ENCODE results near the gene LRP1B. TPM values are rescaled to one million over a fixed set of nuclear protein-coding genes. Genes with fewer than 3 reads are reported as not detected.

The LRP1B gene
- total RNA-seq, 2 donors from 2014 or later, result 0.91 to 1.2 TPM

DNA sequence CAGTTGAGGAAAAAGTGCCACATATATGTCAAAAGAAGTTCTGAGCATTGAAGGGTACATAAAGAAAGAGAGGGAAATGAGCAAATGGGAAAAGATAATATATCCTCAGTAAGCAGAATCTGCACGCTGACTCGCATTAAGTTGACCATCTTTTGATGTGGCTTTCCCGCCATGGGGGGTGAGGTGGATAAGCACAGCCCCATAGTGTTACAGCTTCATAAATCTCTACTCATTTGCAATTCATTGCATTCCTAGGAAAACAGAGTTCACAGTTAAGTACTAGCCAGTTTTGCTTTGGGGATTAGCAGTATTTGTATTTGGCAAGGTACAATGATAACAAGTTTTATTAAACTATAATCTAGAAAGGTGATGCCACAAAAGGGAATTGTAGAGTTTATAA, 814.2 kb downstream of the LRP1B start:
- Histone ChIP-seq H3K9me3 (no peaks in the 10 kb centered on the region), H3K4me3 (no peak overlapping the region), H3K4me1 (replicated peaks) (no peaks in the 10 kb centered on the region), H3K27me3 (replicated peaks; ENCODE audit: insufficient read depth) (no peaks in the 10 kb centered on the region), H3K36me3 (no peaks in the 10 kb centered on the region), H3K27ac (no peak overlapping the region)
- TF ChIP-seq CTCF (IDR thresholded peaks at IDR 0.05), result no peak
- TF ChIP-seq POLR2A (IDR thresholded peaks at IDR 0.05), result no peak
- TF ChIP-seq POLR2AphosphoS5 (IDR thresholded peaks at IDR 0.05), result no peak
- WGBS, result 90% methylated on average over 3 of the region's 3 CpGs
- intact Hi-C loops (cut with DNase I), result no loop called here
- no peak for DNase-seq (ENCODE audit: low spot score)

GRCh38 chr2:141316103-141316502, 814.7 kb downstream of the LRP1B start:
- Histone ChIP-seq H3K4me3 (no peak overlapping the region), H3K4me1 (replicated peaks) (no peaks in the 10 kb centered on the region), H3K36me3 (no peaks in the 10 kb centered on the region), H3K27me3 (replicated peaks; ENCODE audit: insufficient read depth) (no peaks in the 10 kb centered on the region), H3K9me3 (no peaks in the 10 kb centered on the region), H3K27ac (no peak overlapping the region)
- 68% methylated on average over 3 of the region's 3 CpGs for WGBS
- DNase-seq (ENCODE audit: low spot score), result no peak
- TF ChIP-seq POLR2AphosphoS5 (IDR thresholded peaks at IDR 0.05), result no peak
- TF ChIP-seq CTCF (IDR thresholded peaks at IDR 0.05), result no peak
- no peak for TF ChIP-seq POLR2A (IDR thresholded peaks at IDR 0.05)
- intact Hi-C loops (cut with DNase I), result no loop called here

DNA sequence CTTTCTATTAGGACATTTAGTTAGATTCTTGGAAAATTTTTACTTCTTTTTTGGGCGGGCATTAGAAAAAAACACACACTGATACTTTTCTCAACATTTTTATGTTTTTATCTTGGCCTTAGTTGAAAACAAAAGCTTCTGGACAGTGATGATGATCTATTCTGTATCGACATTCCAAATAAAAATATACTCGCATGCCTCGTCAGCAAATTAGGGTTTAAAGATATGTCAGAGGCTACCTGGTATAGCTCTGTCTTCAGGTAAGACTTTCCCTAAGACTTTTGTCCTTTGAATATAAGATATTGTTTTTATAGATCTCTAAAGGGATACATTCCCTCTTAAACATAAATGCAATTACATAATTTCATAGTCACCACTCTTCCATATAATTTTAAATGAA, 816.8 kb downstream of the LRP1B start:
- no peak for DNase-seq (ENCODE audit: low spot score)
- WGBS, result 96% methylated on average over 4 of the region's 4 CpGs
- intact Hi-C loops (cut with DNase I), result no loop called here
- Histone ChIP-seq H3K9me3 (no peaks in the 10 kb centered on the region), H3K4me3 (no peak overlapping the region), H3K36me3 (no peaks in the 10 kb centered on the region), H3K27ac (no peak overlapping the region), H3K27me3 (replicated peaks; ENCODE audit: insufficient read depth) (no peaks in the 10 kb centered on the region), H3K4me1 (replicated peaks) (no peaks in the 10 kb centered on the region)
- TF ChIP-seq CTCF (IDR thresholded peaks at IDR 0.05), result no peak
- no peak for TF ChIP-seq POLR2A (IDR thresholded peaks at IDR 0.05)
- TF ChIP-seq POLR2AphosphoS5 (IDR thresholded peaks at IDR 0.05), result no peak

DNA sequence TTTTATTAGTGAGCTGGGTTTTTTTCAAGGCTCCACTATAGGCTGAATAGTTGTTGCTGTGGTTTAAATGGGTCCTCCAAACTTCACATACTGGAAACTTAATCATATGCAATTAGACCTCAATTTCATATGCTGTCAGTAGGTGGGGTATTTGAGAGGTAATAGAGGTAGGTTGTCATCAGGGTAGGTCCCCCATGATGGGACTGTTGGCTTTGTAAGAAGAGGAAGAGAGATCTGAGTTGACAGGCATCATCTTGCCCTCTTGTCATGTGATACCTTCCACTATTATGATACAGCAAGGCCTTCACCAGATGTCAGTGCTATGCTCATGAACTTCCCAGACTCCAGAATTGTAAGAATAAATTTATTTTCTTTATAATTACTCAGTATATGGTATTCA, 819.4 kb downstream of the LRP1B start:
- Histone ChIP-seq H3K27ac (no peak overlapping the region), H3K4me1 (replicated peaks) (no peaks in the 10 kb centered on the region), H3K4me3 (no peak overlapping the region), H3K9me3 (no peaks in the 10 kb centered on the region), H3K36me3 (no peaks in the 10 kb centered on the region), H3K27me3 (replicated peaks; ENCODE audit: insufficient read depth) (no peaks in the 10 kb centered on the region)
- no peak for DNase-seq (ENCODE audit: low spot score)
- intact Hi-C loops (cut with DNase I), result no loop called here
- no peak for TF ChIP-seq POLR2A (IDR thresholded peaks at IDR 0.05)
- no peak for TF ChIP-seq POLR2AphosphoS5 (IDR thresholded peaks at IDR 0.05)
- no peak for TF ChIP-seq CTCF (IDR thresholded peaks at IDR 0.05)

- Histone ChIP-seq H3K9me3 (no peaks in the 10 kb centered on the region), H3K4me1 (replicated peaks) (no peaks in the 10 kb centered on the region), H3K27me3 (replicated peaks; ENCODE audit: insufficient read depth) (no peaks in the 10 kb centered on the region), H3K4me3 (no peak overlapping the region), H3K36me3 (no peaks in the 10 kb centered on the region), H3K27ac (no peak overlapping the region)
- TF ChIP-seq CTCF (IDR thresholded peaks at IDR 0.05) (no peak), POLR2A (IDR thresholded peaks at IDR 0.05) (no peak), POLR2AphosphoS5 (IDR thresholded peaks at IDR 0.05) (no peak)
- intact Hi-C loops (cut with DNase I), result no loop called here
- no peak for DNase-seq (ENCODE audit: low spot score)
Observed at GRCh38 chr2:141306368-141306767, 824.4 kb downstream of the LRP1B start.
